ENCODE data around the gene AVEN. TPM values are rescaled to one million over a fixed set of nuclear protein-coding genes. Genes with fewer than 3 reads are reported as not detected.

Gene AVEN
- total and polyA plus RNA-seq, 9 of the 15 experiments (the other 6 are each of a cell fraction or from before 2014, with no cell fraction given), result 1.5 to 6.4 (median 4.7) TPM

DNA sequence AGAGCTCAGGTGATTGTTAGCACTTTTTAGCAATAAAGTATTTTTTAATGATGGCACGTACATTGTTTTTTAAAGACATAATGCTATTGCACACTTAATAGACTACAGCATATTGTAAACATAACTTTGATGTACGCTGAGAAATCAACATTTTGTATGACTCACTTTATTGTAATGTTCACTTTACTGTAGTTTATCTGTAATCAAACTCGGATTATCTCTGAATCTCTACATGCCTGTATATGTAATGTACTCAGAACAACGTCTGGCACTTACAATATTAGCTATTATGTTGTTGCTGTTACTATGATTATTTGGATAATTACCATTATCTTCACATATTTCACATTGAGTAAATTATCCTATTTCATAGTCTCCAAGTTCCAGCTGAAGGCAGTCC lies 208.7 kb downstream of the AVEN start:
- H3K27me3 ChIP-seq (ENCODE audit: control insufficient read depth in 2 of 2, insufficient read depth in 2 of 2, low read length in 2 of 2), result peaks cover 0 to 2% of the 10 kb centered on the region in 2 experiments; a peak in 1 of 5 replicates
- BruUV-seq (replicated peaks), result no TSS peak
- no peak overlapping the region for H3K27ac ChIP-seq (ENCODE audit: extremely low read depth, low read depth, low read length)
- no peak for ATAC-seq
- no peaks in the 10 kb centered on the region for H4K20me1 ChIP-seq (replicated peaks; ENCODE audit: control insufficient read depth, insufficient read depth, low read length)
- no peak overlapping the region for H3K4me3 ChIP-seq
- H3K9ac ChIP-seq (ENCODE audit: insufficient read depth in 1 of 2, low read depth in 2 of 2, low read length in 2 of 2), result no peak overlapping the region
- intact Hi-C loops (cut with micrococcal nuclease) (no loop called here), in situ Hi-C loops (cut with MboI) (no loop called here)
- no peak for DNase-seq (ENCODE audit: extremely low read depth in 1 of 4, low spot score in 3 of 4)
- no peak for FAIRE-seq
- H3K4me1 ChIP-seq (replicated peaks in 1 of 2; ENCODE audit: control insufficient read depth in 2 of 2, insufficient read depth in 2 of 2, low read length in 2 of 2), result no peaks in the 10 kb centered on the region
- no peaks in the 10 kb centered on the region for H3K9me1 ChIP-seq (ENCODE audit: control insufficient read depth, insufficient read depth, low read length)
- H3K36me3 ChIP-seq (ENCODE audit: control insufficient read depth, insufficient read depth, low read length), result no peaks in the 10 kb centered on the region
- ChIA-PET POLR2A (no interaction called here), CTCF (ENCODE audit: low intra/inter-chr PET ratio) (no interaction called here)
- H3K9me3 ChIP-seq (replicated peaks; ENCODE audit: control insufficient read depth, insufficient read depth, low read depth, low read length), result no peaks in the 10 kb centered on the region
- TF ChIP-seq ZNF695 (CRISPR knock-in tag; IDR thresholded peaks at IDR 0.05), result no peak
- no peak for TF ChIP-seq FUS (optimal IDR thresholded peaks at IDR 0.05; ENCODE audit: low read depth, low read length)
- no peak for TF ChIP-seq ZBTB1 (CRISPR knock-in tag; IDR thresholded peaks at IDR 0.05; ENCODE audit: borderline replicate concordance, low read depth)
- TF ChIP-seq RBM22 (IDR thresholded peaks at IDR 0.05; ENCODE audit: low read depth, low read length, poor library complexity, severe bottlenecking), result no peak
- TF ChIP-seq ZNF239 (CRISPR knock-in tag; IDR thresholded peaks at IDR 0.05), result no peak
- TF ChIP-seq HDAC2 (IDR thresholded peaks at IDR 0.05), result no peak
- TF ChIP-seq ZNF408 (CRISPR knock-in tag; IDR thresholded peaks at IDR 0.05; ENCODE audit: low read depth), result no peak
- no peak for TF ChIP-seq POU5F1 (IDR thresholded peaks at IDR 0.05; ENCODE audit: borderline replicate concordance, low read depth, low read length, partially characterized antibody)
- no peak for TF ChIP-seq NFIX (CRISPR knock-in tag; IDR thresholded peaks at IDR 0.05; ENCODE audit: low read depth)
- H2AFZ ChIP-seq (ENCODE audit: low read depth, low read length), result no peak overlapping the region
- no peak overlapping the region for H3K4me2 ChIP-seq (ENCODE audit: insufficient read depth, low read length)
- 0% methylated on average over 4 of the region's 4 CpGs for WGBS (ENCODE audit: insufficient coverage, low coverage, missing lambda C conversion rate)
- H3K79me2 ChIP-seq (ENCODE audit: control insufficient read depth, insufficient read depth, low read length), result no peaks in the 10 kb centered on the region
